ENCODE data around the gene CLPTM1.
A peak's percentile ranks its signal among the peaks of the same experiment; 100 is the strongest.

Gene CLPTM1

DNA sequence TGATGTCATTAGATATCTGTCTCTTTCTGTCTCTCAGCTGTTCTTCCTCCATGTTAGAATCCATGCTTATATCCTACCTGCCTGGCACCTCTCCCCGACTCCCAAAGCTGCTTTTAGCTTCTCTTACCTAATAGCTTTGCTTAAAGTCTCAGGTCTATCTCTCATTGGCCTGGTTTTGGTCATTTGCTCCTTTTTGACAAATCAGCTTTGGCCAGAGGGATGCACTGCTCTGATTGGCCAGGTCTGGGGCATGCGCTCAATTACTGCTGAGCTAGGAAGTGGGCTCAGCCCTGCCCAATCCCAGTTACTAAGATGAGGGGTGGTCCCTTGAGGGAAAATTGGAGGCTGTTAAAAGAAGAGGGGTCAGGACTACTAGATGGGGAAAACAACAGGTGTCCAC is 72.2 kb downstream of the CLPTM1 start:
- peaks cover 13 to 30% of the 10 kb centered on the region in 2 donors for H3K36me3 ChIP-seq (ENCODE audit: control insufficient read depth in 2 of 2, insufficient read depth in 2 of 2, low read length in 2 of 2)
- no peaks in the 10 kb centered on the region for H3K27me3 ChIP-seq (ENCODE audit: control insufficient read depth in 2 of 2, insufficient read depth in 2 of 2, low read length in 2 of 2)
- H3K4me1 ChIP-seq (ENCODE audit: control insufficient read depth in 2 of 2, insufficient read depth in 2 of 2, low read length in 2 of 2): no peaks in the 10 kb centered on the region

DNA sequence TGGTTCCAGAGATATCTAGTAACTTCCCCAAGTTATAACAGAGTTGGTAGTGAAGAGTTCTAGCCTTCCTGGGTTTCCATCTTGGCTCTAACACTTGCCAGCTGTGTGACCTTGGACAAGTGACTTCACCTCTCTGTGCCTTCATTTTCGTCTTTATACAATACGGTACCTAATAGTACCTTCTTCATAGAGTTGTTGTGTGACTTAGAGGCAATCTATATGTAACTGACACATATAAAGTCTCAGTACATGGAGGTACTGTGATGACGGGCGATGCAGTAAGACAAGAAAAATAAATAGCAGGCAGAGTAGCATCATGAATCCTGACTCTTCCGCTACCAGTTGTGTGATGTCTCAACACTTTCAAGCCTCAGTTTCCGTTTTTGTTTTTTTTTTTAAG is 75.6 kb downstream of the CLPTM1 start:
- H3K27ac ChIP-seq (ENCODE audit: low read depth in 2 of 2, low read length in 2 of 2): no peak overlapping the region

More for the DNA sequence above, 72.2 kb downstream of the CLPTM1 start:
- H3K9me3 ChIP-seq (ENCODE audit: control insufficient read depth in 2 of 2, low read length in 2 of 2): no peaks in the 10 kb centered on the region
- no peak overlapping the region for H3K9ac ChIP-seq (ENCODE audit: low read depth in 1 of 2, low read length in 2 of 2)
- H3K27ac ChIP-seq (ENCODE audit: low read depth in 2 of 2, low read length in 2 of 2): no peak overlapping the region
- H3K4me3 ChIP-seq (ENCODE audit: low read length in 2 of 2): no peak overlapping the region

DNA sequence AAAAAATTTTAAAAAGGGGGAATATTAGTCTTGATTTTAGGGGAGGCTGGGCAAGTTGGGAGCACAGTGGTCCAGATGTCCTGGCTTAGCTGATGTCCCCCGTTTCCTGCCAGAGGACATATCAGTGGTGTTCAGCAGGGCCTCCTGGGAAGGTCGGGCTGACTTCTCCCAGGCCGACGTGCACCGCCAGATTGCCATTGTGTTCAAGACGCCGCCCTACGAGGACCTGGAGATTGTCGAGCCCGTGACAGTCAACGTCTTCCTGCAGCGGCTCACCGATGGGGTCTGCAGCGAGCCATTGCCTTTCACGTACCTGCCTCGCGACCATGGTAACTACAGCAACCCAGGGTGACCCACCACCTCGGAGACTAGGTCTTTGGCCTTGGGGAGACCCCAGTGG is 77.2 kb downstream of the CLPTM1 start:
- Histone ChIP-seq H3K4me1 (ENCODE audit: control insufficient read depth in 2 of 2, insufficient read depth in 2 of 2, low read length in 2 of 2) (no peaks in the 10 kb centered on the region), H3K36me3 (ENCODE audit: control insufficient read depth in 2 of 2, insufficient read depth in 2 of 2, low read length in 2 of 2) (peaks cover 26 to 43% of the 10 kb centered on the region in 2 donors), H3K9me3 (ENCODE audit: control insufficient read depth in 2 of 2, low read length in 2 of 2) (no peaks in the 10 kb centered on the region), H3K27ac (ENCODE audit: low read depth in 2 of 2, low read length in 2 of 2) (no peak overlapping the region), H3K9ac (ENCODE audit: low read depth in 1 of 2, low read length in 2 of 2) (no peak overlapping the region), H3K4me3 (ENCODE audit: low read length in 2 of 2) (no peak overlapping the region), H3K27me3 (ENCODE audit: control insufficient read depth in 2 of 2, insufficient read depth in 2 of 2, low read length in 2 of 2) (no peaks in the 10 kb centered on the region)

More for the DNA sequence above, 75.6 kb downstream of the CLPTM1 start:
- Histone ChIP-seq H3K27me3 (ENCODE audit: control insufficient read depth in 2 of 2, insufficient read depth in 2 of 2, low read length in 2 of 2) (no peaks in the 10 kb centered on the region), H3K9ac (ENCODE audit: low read depth in 1 of 2, low read length in 2 of 2) (no peak overlapping the region), H3K4me3 (ENCODE audit: low read length in 2 of 2) (no peak overlapping the region), H3K36me3 (ENCODE audit: control insufficient read depth in 2 of 2, insufficient read depth in 2 of 2, low read length in 2 of 2) (peaks cover 25 to 45% of the 10 kb centered on the region in 2 donors), H3K4me1 (ENCODE audit: control insufficient read depth in 2 of 2, insufficient read depth in 2 of 2, low read length in 2 of 2) (no peaks in the 10 kb centered on the region), H3K9me3 (ENCODE audit: control insufficient read depth in 2 of 2, low read length in 2 of 2) (no peaks in the 10 kb centered on the region)

DNA sequence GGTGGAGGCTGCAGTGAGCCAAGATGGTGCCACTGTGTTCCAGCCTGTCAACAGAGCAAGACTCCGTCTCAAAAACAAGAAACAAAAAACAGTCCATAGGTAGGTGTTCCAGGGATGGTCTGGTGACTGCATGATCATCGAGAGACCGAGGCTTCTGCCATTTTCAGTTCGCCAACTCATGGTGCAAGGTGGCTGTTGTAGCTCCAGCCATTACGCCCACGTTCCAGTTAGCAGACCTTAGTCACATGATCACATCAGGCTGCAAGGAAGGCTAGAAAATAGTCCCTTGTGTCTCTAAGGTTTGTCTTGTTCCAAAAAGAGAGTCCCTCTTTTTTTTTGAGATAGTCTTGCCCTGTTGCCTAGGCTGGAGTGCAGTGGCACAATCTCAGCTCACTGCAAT is 80.6 kb downstream of the CLPTM1 start:
- H3K27ac ChIP-seq (ENCODE audit: low read depth in 2 of 2, low read length in 2 of 2): no peak overlapping the region
- peaks cover 27 to 33% of the 10 kb centered on the region in 2 donors for H3K36me3 ChIP-seq (ENCODE audit: control insufficient read depth in 2 of 2, insufficient read depth in 2 of 2, low read length in 2 of 2)

DNA sequence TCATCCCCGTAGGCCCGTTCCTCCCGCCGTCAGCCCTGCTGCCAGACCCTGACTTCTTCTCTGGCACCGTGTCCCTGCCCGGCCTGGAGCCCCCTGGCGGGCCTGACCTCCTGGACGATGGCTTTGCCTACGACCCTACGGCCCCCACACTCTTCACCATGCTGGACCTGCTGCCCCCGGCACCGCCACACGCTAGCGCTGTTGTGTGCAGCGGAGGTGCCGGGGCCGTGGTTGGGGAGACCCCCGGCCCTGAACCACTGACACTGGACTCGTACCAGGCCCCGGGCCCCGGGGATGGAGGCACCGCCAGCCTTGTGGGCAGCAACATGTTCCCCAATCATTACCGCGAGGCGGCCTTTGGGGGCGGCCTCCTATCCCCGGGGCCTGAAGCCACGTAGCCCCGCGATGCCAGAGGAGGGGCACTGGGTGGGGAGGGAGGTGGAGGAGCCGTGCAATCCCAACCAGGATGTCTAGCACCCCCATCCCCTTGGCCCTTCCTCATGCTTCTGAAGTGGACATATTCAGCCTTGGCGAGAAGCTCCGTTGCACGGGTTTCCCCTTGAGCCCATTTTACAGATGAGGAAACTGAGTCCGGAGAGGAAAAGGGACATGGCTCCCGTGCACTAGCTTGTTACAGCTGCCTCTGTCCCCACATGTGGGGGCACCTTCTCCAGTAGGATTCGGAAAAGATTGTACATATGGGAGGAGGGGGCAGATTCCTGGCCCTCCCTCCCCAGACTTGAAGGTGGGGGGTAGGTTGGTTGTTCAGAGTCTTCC is 82.4 kb downstream of the CLPTM1 start:
- Histone ChIP-seq H3K36me3 (ENCODE audit: control insufficient read depth in 2 of 2, insufficient read depth in 2 of 2, low read length in 2 of 2) (peaks cover 34 to 41% of the 10 kb centered on the region in 2 donors), H3K27ac (ENCODE audit: low read depth in 2 of 2, low read length in 2 of 2) (no peak overlapping the region), H3K27me3 (ENCODE audit: control insufficient read depth in 2 of 2, insufficient read depth in 2 of 2, low read length in 2 of 2) (no peaks in the 10 kb centered on the region), H3K4me3 (ENCODE audit: low read length in 2 of 2) (no peak overlapping the region), H3K9me3 (ENCODE audit: control insufficient read depth in 2 of 2, low read length in 2 of 2) (no peaks in the 10 kb centered on the region), H3K9ac (ENCODE audit: low read depth in 1 of 2, low read length in 2 of 2) (no peak overlapping the region), H3K4me1 (ENCODE audit: control insufficient read depth in 2 of 2, insufficient read depth in 2 of 2, low read length in 2 of 2) (peaks cover 12 to 18% of the 10 kb centered on the region in 2 donors)

More for the DNA sequence above, 80.6 kb downstream of the CLPTM1 start:
- no peak overlapping the region for H3K9ac ChIP-seq (ENCODE audit: low read depth in 1 of 2, low read length in 2 of 2)
- H3K9me3 ChIP-seq (ENCODE audit: control insufficient read depth in 2 of 2, low read length in 2 of 2): no peaks in the 10 kb centered on the region
- no peak overlapping the region for H3K4me3 ChIP-seq (ENCODE audit: low read length in 2 of 2)
- no peaks in the 10 kb centered on the region for H3K27me3 ChIP-seq (ENCODE audit: control insufficient read depth in 2 of 2, insufficient read depth in 2 of 2, low read length in 2 of 2)
- peaks cover 12 to 14% of the 10 kb centered on the region in 2 donors for H3K4me1 ChIP-seq (ENCODE audit: control insufficient read depth in 2 of 2, insufficient read depth in 2 of 2, low read length in 2 of 2)

DNA sequence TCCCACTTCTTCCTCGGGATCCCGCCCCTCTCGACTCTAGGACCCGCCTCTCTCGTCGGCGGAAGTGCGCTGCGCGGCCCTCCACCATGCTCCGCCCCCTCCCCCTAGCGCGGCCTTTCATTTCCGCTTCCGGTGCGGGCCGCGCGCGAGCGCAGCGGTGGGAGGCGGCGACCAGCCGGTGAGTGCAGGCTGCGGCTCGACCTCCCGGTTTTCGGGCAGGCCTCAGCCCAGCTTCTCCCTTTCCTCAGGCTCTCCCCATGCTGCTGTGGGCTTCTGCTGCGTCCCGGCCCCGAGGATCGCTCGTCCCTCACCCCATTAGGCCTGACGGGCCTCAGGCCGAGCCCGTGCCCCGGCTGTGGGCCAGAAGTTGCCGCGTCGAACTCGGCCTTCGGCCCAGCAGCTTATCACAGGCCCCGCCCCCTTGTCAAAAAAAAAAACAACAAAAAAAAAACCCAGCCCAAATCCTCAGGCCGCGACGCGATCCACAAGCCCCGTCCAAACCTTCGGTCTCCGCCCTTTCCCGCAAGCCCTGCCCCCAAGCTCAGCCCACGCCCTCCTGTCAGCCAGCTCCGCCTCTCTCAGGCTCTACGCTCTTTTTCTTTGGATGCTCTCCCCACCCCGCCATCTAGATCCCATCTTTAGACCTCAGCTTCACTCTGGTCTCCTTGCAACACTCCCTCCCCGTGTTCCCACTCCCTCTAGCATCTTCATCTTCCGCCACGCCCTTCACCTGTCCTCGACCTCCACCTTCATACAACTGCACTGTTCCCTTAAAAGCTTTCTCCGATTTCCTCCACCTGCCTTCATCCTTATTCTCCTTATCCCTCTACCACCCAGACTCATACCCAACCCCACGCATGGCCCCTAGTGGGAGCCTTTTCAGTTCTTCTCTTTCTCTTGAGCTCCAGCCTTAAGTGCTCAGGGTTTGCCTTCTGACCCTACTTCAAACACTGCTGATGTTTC is 84.0 kb downstream of the CLPTM1 start, which contains the start of gene CLASRP:
TSS of gene CLASRP (plus strand) at position 115 of the 963 bp plus-strand sequence. CDS start 1,168 bp downstream, outside the sequence.
- Histone ChIP-seq H3K4me1 (ENCODE audit: control insufficient read depth in 2 of 2, insufficient read depth in 2 of 2, low read length in 2 of 2) (peaks cover 12 to 18% of the 10 kb centered on the region in 2 donors), H3K27me3 (ENCODE audit: control insufficient read depth in 2 of 2, insufficient read depth in 2 of 2, low read length in 2 of 2) (no peaks in the 10 kb centered on the region), H3K36me3 (ENCODE audit: control insufficient read depth in 2 of 2, insufficient read depth in 2 of 2, low read length in 2 of 2) (peaks cover 33 to 48% of the 10 kb centered on the region in 2 donors), H3K27ac (ENCODE audit: low read depth in 2 of 2, low read length in 2 of 2) (peak within 1 kb of the TSS; percentile 98 to 99), H3K9me3 (ENCODE audit: control insufficient read depth in 2 of 2, low read length in 2 of 2) (no peaks in the 10 kb centered on the region), H3K9ac (ENCODE audit: low read depth in 1 of 2, low read length in 2 of 2) (peak within 1 kb of the TSS; percentile 96 to 97), H3K4me3 (ENCODE audit: low read length in 2 of 2) (peak within 1 kb of the TSS; percentile 82 to 86)

DNA sequence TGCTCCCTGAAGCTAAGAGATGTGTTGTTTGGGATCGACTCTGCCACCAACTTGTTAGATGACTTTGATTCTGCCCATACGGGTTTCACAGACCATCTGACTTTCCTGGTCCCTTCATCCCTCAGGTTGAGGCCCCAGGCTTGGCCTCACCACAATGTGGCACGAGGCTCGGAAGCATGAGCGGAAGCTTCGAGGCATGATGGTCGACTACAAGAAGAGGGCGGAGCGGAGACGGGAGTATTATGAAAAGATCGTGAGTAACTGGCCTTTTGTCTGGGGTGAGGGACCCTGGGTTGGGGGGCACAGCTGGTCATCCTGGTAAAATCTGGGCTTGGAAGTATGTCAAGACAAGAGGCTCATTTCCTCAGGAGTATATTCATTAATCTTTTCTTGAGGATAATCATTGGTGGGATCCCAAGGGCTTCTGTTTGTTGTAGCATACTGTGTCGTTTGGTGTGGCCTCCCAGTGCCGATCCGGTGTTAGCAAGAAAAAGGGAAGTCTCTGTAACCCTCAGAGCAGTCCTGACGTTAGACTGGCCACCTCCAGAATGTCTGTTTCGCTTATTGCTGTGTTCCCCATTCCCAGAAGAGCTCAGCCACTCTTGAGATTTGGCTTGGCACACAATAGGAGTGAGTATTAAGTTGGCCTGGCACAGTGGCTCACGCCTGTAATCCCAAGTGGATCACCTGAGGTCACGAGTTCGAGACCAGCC is 85.0 kb downstream of the CLPTM1 start:
- Histone ChIP-seq H3K4me3 (ENCODE audit: low read length in 2 of 2) (peak overlapping the region; percentile 82 to 86), H3K36me3 (ENCODE audit: control insufficient read depth in 2 of 2, insufficient read depth in 2 of 2, low read length in 2 of 2) (peaks cover 35 to 54% of the 10 kb centered on the region in 2 donors), H3K27ac (ENCODE audit: low read depth in 2 of 2, low read length in 2 of 2) (peak overlapping the region in 1 of 2 donors; percentile 38), H3K4me1 (ENCODE audit: control insufficient read depth in 2 of 2, insufficient read depth in 2 of 2, low read length in 2 of 2) (peaks cover 12 to 18% of the 10 kb centered on the region in 2 donors), H3K27me3 (ENCODE audit: control insufficient read depth in 2 of 2, insufficient read depth in 2 of 2, low read length in 2 of 2) (no peaks in the 10 kb centered on the region), H3K9ac (ENCODE audit: low read depth in 1 of 2, low read length in 2 of 2) (peak overlapping the region; percentile 96 to 97), H3K9me3 (ENCODE audit: control insufficient read depth in 2 of 2, low read length in 2 of 2) (no peaks in the 10 kb centered on the region)

DNA sequence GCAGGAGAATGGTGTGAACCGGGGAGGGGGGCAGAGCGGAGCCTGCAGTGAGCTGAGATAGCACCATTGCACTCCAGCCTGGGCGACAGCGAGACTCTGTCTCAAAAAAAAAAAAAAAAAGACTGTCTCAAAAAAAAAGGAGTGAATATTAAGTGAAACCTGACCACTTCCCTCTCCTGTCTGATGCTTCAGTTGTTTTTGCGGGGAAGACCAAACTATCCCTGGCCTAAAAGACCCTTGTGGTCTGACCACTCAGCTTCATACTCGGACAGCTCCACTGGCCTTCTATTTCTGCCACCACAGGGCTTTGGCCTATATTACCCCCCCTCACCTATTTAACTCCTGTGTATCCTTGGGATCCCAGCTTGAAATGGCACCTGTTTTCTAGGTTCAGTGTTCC is 85.9 kb downstream of the CLPTM1 start:
- Histone ChIP-seq H3K4me1 (ENCODE audit: control insufficient read depth in 2 of 2, insufficient read depth in 2 of 2, low read length in 2 of 2) (peaks cover 17 to 22% of the 10 kb centered on the region in 2 donors), H3K9ac (ENCODE audit: low read depth in 1 of 2, low read length in 2 of 2) (no peak overlapping the region), H3K27ac (ENCODE audit: low read depth in 2 of 2, low read length in 2 of 2) (no peak overlapping the region), H3K9me3 (ENCODE audit: control insufficient read depth in 2 of 2, low read length in 2 of 2) (no peaks in the 10 kb centered on the region), H3K36me3 (ENCODE audit: control insufficient read depth in 2 of 2, insufficient read depth in 2 of 2, low read length in 2 of 2) (peaks cover 29 to 54% of the 10 kb centered on the region in 2 donors), H3K27me3 (ENCODE audit: control insufficient read depth in 2 of 2, insufficient read depth in 2 of 2, low read length in 2 of 2) (no peaks in the 10 kb centered on the region), H3K4me3 (ENCODE audit: low read length in 2 of 2) (no peak overlapping the region)

All from mucosa of rectum (tissue), 2 donors.